GM12874 (cell line): ENCODE measurements around the gene BSCL2.

Source experiments
- CTCF ChIP-seq: IDR thresholded peaks from 2 replicates; pipeline ENCODE4 v1.5.1; 2011; ENCODE audit warnings: low read depth, mild to moderate bottlenecking, control low read depth, low read length, moderate library complexity; ENCODE audit not compliant: insufficient read depth

BSCL2 gene

GRCh38 chr11:62676698-62677097 lies 30.5 kb downstream of the BSCL2 start:
- TF ChIP-seq CTCF = no peak

GRCh38 chr11:62673196-62673525 lies 34.1 kb downstream of the BSCL2 start:
- no peak for TF ChIP-seq CTCF

GRCh38 chr11:62671608-62672389 lies 35.4 kb downstream of the BSCL2 start, which contains the start of the genes LBHD1 and UQCC3:
TSS of gene LBHD1 (minus strand) at chr11:62672267. CDS start at chr11:62670031, 2,236 bp downstream.
TSS of gene UQCC3 (plus strand) at chr11:62671673. CDS start at chr11:62671746, 73 bp downstream.
- TF ChIP-seq CTCF = no peak

GRCh38 chr11:62671236-62671607 lies 36.0 kb downstream of the BSCL2 start:
- no peak for TF ChIP-seq CTCF

- no peak for TF ChIP-seq CTCF
Measured at GRCh38 chr11:62669420-62670161, 37.6 kb downstream of the BSCL2 start.

- TF ChIP-seq CTCF = no peak
Measured at GRCh38 chr11:62667460-62667859, 39.8 kb downstream of the BSCL2 start.

- no peak for TF ChIP-seq CTCF
Measured at GRCh38 chr11:62666259-62666926, 40.8 kb downstream of the BSCL2 start.
